HEK293T (cell line): ENCODE data around the gene TEX11.

Source experiments
- CTBP1 ChIP-seq: fragments of 450-650 bp; IDR thresholded peaks from 2 replicates; pipeline ENCODE4 v1.6.1; 2016; ENCODE audit warnings: borderline replicate concordance
- LEF1 ChIP-seq: fragments of 450-650 bp; IDR thresholded peaks from 2 replicates; pipeline ENCODE4 v1.6.1; 2017; ENCODE audit warnings: mild to moderate bottlenecking, borderline replicate concordance
- SP1 ChIP-seq: fragments of 450-650 bp; IDR thresholded peaks from 2 replicates; pipeline ENCODE4 v1.6.1; 2017
- TARDBP ChIP-seq: fragments of 450-650 bp; IDR thresholded peaks from 2 replicates; pipeline ENCODE4 v1.6.1; 2016
- ZNF384 ChIP-seq: fragments of 450-650 bp; IDR thresholded peaks from 2 replicates; pipeline ENCODE4 v1.6.1; 2016

DNA sequence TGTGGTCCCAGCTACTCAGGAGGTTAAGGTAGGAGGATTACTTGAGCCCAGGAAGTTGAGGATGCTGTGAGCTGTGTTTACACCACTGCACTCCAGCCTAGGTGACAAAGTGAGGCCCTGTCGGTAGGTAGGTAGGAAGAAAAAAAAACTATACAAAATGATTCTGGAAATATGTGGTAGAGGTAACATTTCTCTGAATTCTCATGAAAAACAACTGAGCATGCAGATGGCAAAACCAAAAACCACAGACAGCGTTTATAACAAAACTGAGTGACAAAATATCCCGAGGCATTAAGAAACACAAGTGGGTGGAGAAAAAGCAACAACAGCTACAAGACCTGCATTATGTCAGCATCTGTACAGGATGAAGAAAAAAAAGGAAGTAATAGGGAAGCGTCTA lies 252.2 kb downstream of the TEX11 start:
- TF ChIP-seq CTBP1 (no peak), LEF1 (no peak), ZNF384 (no peak), TARDBP (no peak), SP1 (no peak)
